Ecto neural progenitor cell (in vitro differentiated cells): ENCODE data around the gene PCTP.
A peak's percentile ranks its signal among the peaks of the same experiment; 100 is the strongest.

Experiments
- DNase-seq: peaks from one replicate; pipeline ENCODE4 v3.0.0-alpha.2; 2018; ENCODE audit warnings: low spot score

The PCTP gene

DNA sequence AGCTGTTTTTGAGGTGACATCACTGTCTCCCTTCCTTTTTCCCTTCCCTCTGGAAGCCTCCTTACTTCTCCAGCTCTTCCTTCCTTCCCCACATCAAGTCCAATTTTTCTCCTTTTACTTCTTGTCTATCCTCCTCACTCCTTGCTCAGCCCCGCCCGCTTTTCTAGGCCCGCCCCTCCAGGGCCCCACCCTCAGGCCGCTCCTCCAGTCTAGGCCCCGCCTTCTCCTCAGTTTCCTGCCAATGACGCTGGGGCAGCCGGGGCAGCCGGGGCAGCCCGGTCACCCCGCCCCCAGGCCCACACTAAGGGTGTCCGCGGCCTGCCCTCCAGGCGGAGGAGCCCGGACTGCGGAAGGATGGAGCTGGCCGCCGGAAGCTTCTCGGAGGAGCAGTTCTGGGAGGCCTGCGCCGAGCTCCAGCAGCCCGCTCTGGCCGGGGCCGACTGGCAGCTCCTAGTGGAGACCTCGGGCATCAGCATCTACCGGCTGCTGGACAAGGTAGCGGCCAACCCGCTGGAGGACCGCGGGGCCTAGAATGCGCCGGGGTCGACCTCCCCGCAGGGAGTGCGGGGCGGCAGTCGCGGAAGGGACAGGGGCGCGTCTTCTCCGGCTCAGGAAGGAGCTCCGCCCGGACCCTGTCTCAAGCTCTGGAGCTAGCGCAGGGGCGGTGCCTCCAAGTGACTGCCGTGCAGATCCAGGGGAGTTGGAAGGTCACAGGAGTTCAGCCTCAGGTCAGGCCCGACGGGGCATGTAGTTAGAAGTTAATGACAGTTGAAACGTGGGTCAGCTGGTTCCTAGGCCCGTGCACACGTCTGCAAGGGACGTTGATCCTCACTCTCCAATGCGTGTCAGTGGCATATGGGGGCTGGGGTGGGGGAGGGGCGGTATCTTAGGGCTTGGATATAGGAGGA, at the start of gene PCTP:
TSS of gene PCTP (plus strand) at position 302 of the 908 bp plus-strand sequence. CDS start at position 355, 53 bp downstream.
- DNase-seq = peak; percentile 97

DNA sequence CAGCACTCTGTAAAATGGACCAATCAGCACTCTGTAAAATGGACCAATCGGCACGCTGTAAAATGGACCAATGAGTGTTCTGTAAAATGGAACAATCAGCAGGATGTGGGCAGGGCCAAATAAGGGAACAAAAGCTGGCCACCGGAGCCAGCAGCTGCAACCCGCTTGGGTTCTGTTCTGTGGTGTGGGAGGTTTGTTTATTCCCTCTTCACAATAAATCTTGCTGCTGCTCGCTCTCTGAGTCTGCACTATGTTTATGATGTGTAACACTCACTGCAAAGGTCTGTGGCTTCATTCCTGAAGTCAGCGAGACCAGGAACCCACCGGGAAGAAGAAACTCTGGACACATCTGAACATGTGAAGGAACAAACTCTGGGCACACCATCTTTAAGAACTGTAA, 48.7 kb upstream of the PCTP start:
- no peak for DNase-seq

DNA sequence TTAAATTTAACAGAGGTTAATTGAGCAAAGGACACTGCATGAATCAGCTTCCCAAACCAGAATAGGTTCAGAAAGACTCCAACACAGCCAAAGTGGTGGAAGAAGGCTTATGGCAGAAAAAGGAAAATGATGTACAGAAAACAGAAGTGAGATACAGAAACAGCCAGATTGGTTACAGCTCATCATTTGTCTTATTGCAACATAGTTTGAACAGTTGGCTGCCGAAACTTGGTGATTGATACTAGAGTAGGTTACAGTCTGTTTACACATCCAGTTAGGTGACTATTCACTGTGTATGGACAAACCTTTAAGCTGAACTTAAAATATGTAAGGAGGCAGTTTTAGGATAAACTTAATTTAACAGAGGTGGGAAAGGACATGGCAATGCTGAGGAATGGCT, 46.5 kb upstream of the PCTP start:
- no peak for DNase-seq

- no peak for DNase-seq
These were observed 45.0 kb upstream of the PCTP start for GRCh38 chr17:55705847-55706246.

- no peak for DNase-seq
These were observed 43.8 kb upstream of the PCTP start for GRCh38 chr17:55706808-55707773.

GRCh38 chr17:55708175-55708974, 42.5 kb upstream of the PCTP start:
- DNase-seq = no peak

DNA sequence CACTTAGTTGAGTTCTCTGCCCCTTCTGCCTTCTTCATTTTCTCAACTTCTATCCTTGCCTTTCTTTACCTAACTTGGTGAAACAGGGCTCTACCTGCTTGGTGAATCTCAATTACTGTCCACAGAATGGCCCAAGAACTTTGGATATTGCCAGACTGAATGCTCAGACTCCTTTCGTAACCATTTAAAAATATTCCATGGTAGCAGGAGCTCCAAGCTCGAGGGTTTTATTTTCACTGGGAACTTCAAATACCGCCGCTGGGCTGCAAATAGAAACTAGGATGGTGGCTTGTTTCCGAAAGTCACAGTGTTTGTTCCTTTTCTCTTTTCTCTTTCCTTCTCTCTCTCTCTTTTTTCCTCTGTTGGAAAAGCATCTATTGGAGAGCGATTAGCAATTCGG, 41.4 kb upstream of the PCTP start:
- DNase-seq = no peak

DNA sequence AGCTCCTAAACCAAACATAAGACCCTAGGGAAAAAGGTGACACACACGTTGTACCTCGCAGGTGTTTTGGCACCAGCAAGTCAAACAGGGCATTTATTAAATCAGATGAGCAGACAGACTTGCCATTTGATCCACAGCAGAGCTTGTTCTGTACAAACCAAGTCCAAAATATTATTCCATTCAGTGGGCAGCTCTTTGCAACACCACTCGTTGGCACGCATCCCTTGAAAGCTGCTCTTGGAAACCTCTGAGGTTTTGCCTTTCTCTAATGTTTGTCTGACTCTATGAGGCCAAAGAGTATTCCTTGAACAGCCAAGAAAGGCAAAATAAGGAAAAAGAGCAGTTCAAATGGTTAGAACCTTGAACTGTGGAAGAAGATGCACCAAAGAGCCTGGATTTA, 40.9 kb upstream of the PCTP start:
- DNase-seq = no peak

- DNase-seq = no peak
These were observed 40.4 kb upstream of the PCTP start for GRCh38 chr17:55710410-55710809.

- no peak for DNase-seq
These were observed 39.9 kb upstream of the PCTP start for GRCh38 chr17:55710829-55711496.

DNA sequence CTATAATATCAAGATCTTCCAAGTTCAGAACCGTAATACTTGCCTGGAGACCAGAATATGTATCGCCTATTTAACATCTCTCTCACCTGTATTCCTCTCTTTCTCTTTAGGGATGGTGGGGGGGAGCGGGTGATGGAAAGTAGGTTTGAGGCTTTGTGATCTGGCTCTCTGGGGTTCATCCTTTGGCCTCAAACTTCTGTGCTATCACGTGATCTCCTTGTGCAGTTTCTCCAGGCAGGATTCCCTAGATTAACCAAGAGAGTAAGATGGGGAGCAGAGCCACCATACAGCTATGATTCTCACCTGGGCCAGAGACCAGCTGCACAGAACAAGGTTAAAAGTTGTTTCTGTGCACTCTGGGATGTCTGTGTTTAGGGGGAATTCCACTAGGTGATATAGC, 33.4 kb upstream of the PCTP start:
- DNase-seq = no peak

DNA sequence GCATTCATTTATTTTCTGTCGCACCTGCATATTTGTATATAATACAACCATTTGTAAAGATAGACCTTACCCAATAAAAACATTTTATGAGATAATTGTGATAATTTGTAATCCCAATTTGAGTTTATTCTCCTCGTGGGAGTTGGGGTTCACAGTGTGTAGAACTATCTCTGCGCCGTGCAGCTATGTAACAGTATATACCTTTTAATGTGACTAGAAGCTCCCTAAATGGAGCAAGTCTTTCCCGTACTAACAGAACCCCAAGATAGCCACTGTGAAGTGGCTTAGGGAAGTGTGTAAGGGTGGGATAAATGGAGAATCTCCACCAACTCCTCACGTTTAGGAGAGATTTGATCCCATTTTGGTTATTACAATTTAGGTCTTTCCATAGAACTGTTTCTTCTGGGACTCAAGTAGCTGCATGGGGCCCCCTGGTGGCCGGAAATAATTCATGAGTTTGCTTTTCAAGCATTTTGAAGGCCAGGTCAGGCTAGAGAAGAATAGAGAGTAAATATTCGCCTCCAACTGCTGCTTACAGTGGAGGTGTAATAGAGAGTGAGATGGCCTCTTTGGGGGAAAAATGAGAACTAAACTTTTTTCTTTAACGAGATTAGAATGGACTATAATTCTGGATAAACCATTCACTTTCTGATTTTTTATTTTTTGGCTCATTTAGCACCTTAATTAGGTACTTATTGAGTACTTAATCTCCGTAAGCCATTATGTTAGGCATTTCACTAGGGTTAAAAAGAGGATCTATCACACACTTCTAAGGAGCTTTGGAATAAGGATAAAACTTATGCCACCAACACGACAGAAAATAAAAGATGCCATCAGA, 32.7 kb upstream of the PCTP start:
- DNase-seq = peak; percentile 89

DNA sequence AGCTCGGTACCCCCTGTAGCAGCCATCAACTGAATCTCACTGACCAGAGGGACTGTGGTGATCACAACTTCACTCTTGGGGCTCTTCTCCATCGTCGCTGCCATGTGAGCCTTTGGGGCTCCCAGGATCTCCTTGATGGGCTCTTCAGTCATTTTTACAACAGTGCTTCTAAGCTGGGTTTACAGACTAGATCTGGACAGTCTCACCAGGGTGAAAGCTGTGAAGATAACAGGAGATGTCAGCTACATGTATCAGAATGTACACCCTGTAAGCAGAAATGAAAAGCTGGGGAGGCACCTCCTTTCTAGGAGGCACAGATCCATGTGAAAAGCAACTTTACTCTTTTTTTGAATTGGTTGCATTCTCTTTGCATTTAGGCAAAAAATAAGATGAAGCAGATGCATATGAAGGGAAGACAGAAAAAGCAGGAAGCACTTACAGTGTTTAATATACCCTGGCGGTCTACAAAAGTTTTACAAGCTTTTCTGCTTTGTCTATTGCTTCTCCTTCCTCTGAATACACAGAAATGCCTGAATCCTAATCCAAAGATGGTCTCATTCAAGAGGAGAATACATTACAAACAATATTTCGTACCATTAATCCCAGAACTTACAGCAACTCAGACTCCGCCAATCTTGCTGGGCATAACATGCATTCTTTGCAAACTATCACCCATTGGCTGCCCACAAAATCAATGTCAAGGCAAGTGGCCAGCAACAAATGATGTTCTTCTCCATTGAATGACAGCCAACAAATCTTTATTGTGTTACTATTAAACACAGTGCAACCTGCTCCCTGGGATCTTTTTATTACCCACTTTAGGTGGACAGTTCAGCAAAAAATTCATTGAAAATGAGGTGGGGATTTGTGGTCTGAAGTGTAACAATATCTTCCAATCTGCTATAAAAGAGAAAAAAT, 29.7 kb upstream of the PCTP start:
- no peak for DNase-seq

GRCh38 chr17:55722016-55722736, 28.7 kb upstream of the PCTP start:
- no peak for DNase-seq

GRCh38 chr17:55722742-55723487, 27.9 kb upstream of the PCTP start, which contains the start of gene TMEM100:
Gene TMEM100, minus strand, starts transcription at chr17:55722864. Its CDS starts 1,794 bp downstream, at chr17:55721070.
- DNase-seq = no peak

GRCh38 chr17:55723488-55723848, 27.4 kb upstream of the PCTP start:
- no peak for DNase-seq

GRCh38 chr17:55726440-55726839, 24.4 kb upstream of the PCTP start:
- no peak for DNase-seq

- DNase-seq = no peak
These were observed 23.6 kb upstream of the PCTP start for GRCh38 chr17:55727275-55727674.
